DND-41 (cell line): Measurements from ENCODE around the gene CAPN5.

Source experiments
- ATAC-seq: fragments of 200-7000 bp; cut with Tn5 transposase; 3 replicates; pipeline ENCODE4 v1.9.1; 2021; ENCODE audit warnings: low read depth; ENCODE audit not compliant: insufficient read depth
- DNase-seq: peaks from one replicate; pipeline ENCODE4 v3.0.0-alpha.2; 2020
- H2AFZ ChIP-seq: 2 replicates; pipeline ENCODE4 v1.6.0; 2012; ENCODE audit warnings: low read depth, low read length
- H3K27ac ChIP-seq: 2 replicates; pipeline ENCODE4 v1.5.1; 2012; ENCODE audit warnings: low read length, inconsistent platforms
- H3K27me3 ChIP-seq: fragments of 200-600 bp; sonication (generic); 2 replicates; pipeline ENCODE4 v1.6.0; 2012; ENCODE audit warnings: low read length, mild to moderate bottlenecking, inconsistent platforms; ENCODE audit not compliant: insufficient read depth, poor library complexity
- H3K36me3 ChIP-seq: 2 replicates; pipeline ENCODE4 v1.5.1; 2012; ENCODE audit warnings: low read length, inconsistent platforms; ENCODE audit not compliant: insufficient read depth
- H3K4me1 ChIP-seq: 2 replicates; pipeline ENCODE4 v1.5.1; 2012; ENCODE audit warnings: mild to moderate bottlenecking, low read length; ENCODE audit not compliant: insufficient read depth
- H3K4me2 ChIP-seq: 2 replicates; pipeline ENCODE4 v1.6.0; 2012; ENCODE audit warnings: mild to moderate bottlenecking, moderate library complexity, low read length, inconsistent platforms; ENCODE audit not compliant: insufficient read depth
- H3K4me3 ChIP-seq, 2 experiments: fragments of 200-600 bp in 1 of 2; shearing (Covaris generic) in 1 of 2; 2 replicates each; pipeline ENCODE4 v1.5.1; 2012 to 2016; ENCODE audit warnings: inconsistent platforms in 2 of 2, low read length in 2 of 2, mild to moderate bottlenecking in 2 of 2, low read depth in 1 of 2, moderate library complexity in 1 of 2
- H3K79me2 ChIP-seq: 2 replicates; pipeline ENCODE4 v1.6.0; 2012; ENCODE audit warnings: low read length, inconsistent platforms; ENCODE audit not compliant: insufficient read depth
- H3K9ac ChIP-seq: 2 replicates; pipeline ENCODE4 v1.6.0; 2012; ENCODE audit warnings: low read depth, mild to moderate bottlenecking, inconsistent platforms, low read length, moderate library complexity
- H3K9me3 ChIP-seq: 2 replicates; pipeline ENCODE4 v1.5.1; 2012; ENCODE audit warnings: low read length, moderate library complexity, mild to moderate bottlenecking, inconsistent platforms; ENCODE audit not compliant: insufficient read depth, severe bottlenecking
- H4K20me1 ChIP-seq: 2 replicates; pipeline ENCODE4 v1.6.0; 2012; ENCODE audit warnings: low read length; ENCODE audit not compliant: insufficient read depth
- CTCF ChIP-seq: IDR thresholded peaks from 2 replicates; pipeline ENCODE4 v1.5.1; 2012; ENCODE audit warnings: borderline replicate concordance, low read length, moderate library complexity, mild to moderate bottlenecking; ENCODE audit not compliant: poor library complexity, severe bottlenecking; ENCODE audit errors: extremely low read depth
- EZH2 ChIP-seq: IDR thresholded peaks from 3 replicates; pipeline ENCODE4 v1.6.1; 2012; ENCODE audit warnings: borderline replicate concordance, low read depth, mild to moderate bottlenecking, moderate library complexity, low read length, inconsistent platforms; ENCODE audit not compliant: severe bottlenecking

Gene CAPN5

GRCh38 chr11:77125191-77125590 is 58.4 kb downstream of the CAPN5 start:
- Histone ChIP-seq H3K9ac (no peak overlapping the region), H3K79me2 (no peaks in the 10 kb centered on the region), H4K20me1 (no peaks in the 10 kb centered on the region), H3K27me3 (no peaks in the 10 kb centered on the region), H3K4me1 (peaks cover 7% of the 10 kb centered on the region), H3K4me3 (no peak overlapping the region), H3K9me3 (no peaks in the 10 kb centered on the region), H3K4me2 (no peak overlapping the region), H3K36me3 (no peaks in the 10 kb centered on the region; the same call in 1 of the 2 replicates), H3K27ac (no peak overlapping the region), H2AFZ (no peak overlapping the region)
- TF ChIP-seq EZH2, result no peak
- TF ChIP-seq CTCF, result no peak
- no peak for DNase-seq
- ATAC-seq, result no peak

GRCh38 chr11:77125695-77126094 is 58.9 kb downstream of the CAPN5 start:
- no peaks in the 10 kb centered on the region for H3K9me3 ChIP-seq
- no peaks in the 10 kb centered on the region for H3K79me2 ChIP-seq
- no peaks in the 10 kb centered on the region for H3K27me3 ChIP-seq
- no peak overlapping the region for H3K4me2 ChIP-seq
- DNase-seq, result no peak
- no peak overlapping the region for H3K9ac ChIP-seq
- no peak for ATAC-seq
- H3K4me1 ChIP-seq, result peaks cover 7% of the 10 kb centered on the region
- no peak overlapping the region for H3K4me3 ChIP-seq
- no peaks in the 10 kb centered on the region for H4K20me1 ChIP-seq
- TF ChIP-seq EZH2 (no peak), CTCF (no peak)
- no peak overlapping the region for H3K27ac ChIP-seq
- no peak overlapping the region for H2AFZ ChIP-seq
- H3K36me3 ChIP-seq, result no peaks in the 10 kb centered on the region; the same call in 1 of the 2 replicates

GRCh38 chr11:77126156-77126775 is 59.5 kb downstream of the CAPN5 start:
- H3K27me3 ChIP-seq, result no peaks in the 10 kb centered on the region
- no peak overlapping the region for H3K27ac ChIP-seq
- H3K79me2 ChIP-seq, result no peaks in the 10 kb centered on the region
- TF ChIP-seq CTCF (no peak), EZH2 (no peak)
- ATAC-seq, result no peak
- no peaks in the 10 kb centered on the region for H3K9me3 ChIP-seq
- H3K4me2 ChIP-seq, result no peak overlapping the region
- H3K36me3 ChIP-seq, result no peaks in the 10 kb centered on the region
- no peak overlapping the region for H3K9ac ChIP-seq
- no peak overlapping the region for H2AFZ ChIP-seq
- no peak overlapping the region for H3K4me3 ChIP-seq
- H4K20me1 ChIP-seq, result no peaks in the 10 kb centered on the region
- H3K4me1 ChIP-seq, result peaks cover under 1% of the 10 kb centered on the region
- DNase-seq, result no peak
